C1 segment of cervical spinal cord (tissue), 14 donors: ENCODE measurements around the gene MYH9.
"Not testable (repeated sequence)": the region's sequence is repeated elsewhere in the genome, so short reads cannot be mapped to it uniquely, and the experiment has no call there.

ENCODE experiments used
- DNase-seq, 14 donors: peaks; one replicate each; lab custom pipeline; 2025; lab: John Stamatoyannopoulos, UW

The MYH9 gene

DNA sequence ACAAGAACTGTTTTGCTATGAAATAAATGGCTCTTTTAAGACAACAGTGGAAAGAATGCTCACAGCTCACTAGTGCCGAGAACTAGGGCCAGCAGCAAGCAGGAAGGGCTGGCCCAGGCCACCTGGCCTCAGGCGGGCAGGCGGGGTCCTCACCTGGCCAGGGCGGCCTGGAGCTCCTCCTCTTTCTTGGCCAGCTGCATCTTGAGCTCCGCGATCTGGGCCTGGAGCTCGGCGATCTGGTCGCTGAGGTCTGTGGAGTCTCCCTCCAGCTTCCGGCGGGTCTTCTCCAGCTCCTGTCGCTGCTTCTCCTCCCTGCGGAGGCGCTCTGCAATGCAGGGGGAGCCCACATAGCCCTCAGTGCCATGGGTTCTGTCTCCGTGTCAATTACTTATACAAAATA is 91.1 kb downstream of the MYH9 start:
- no peak for DNase-seq

DNA sequence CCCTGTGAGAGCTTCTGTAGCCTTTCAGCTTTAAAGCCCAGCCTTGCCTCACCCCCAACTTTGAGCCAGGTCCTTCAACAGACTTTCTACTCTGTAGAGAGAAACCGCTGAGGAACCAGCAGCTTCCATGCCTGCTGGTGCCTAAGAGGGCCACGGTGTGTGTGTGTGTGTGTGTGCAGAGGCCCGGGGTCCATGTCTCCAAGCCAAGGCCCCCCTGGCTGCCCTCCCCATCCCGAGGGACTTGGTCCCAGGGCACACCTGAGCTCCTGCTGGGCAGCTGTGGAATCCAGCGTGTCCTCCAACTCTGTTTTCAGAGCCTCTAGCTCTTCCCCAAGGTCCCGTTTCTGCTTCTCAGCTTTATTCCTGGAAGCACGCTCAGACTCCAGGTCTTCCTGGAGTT is 92.5 kb downstream of the MYH9 start:
- DNase-seq: no peak

DNA sequence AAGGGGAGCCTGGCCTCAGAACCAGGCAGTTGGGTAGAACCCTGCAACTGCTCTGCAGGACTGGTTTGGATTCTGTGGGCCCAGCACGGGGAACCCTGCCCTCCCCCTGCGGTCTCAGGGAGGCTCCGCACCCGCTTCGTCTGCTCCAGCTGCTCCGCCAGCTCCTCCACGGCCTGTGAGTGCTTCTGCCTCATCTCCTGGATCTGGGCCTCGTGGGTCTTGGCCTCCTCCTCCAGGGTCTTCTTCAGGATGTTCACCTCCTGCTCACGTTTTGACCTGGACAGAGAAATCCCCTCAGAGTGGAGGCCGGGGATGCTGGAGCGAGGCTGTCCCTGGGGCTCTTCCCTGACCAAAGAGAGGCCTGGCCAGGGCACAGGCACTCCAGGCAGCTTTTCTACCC is 93.0 kb downstream of the MYH9 start:
- DNase-seq: no peak

DNA sequence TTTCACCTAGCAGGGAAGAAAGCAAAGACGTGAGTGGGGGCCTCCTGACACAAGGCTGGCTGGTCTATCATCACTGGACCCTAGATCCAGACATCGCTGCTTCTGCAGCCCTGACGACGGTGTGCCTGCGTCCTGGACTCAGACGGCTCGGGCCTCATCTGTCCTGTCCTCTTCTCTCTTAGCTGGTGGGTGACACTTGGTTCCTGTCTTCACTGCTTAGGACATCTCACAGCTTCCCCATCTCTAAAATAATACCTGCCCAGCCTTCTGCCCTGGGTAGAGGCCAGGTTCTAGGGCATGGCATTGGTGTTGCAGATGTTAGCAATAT is 93.5 kb downstream of the MYH9 start:
- DNase-seq: no peak

DNA sequence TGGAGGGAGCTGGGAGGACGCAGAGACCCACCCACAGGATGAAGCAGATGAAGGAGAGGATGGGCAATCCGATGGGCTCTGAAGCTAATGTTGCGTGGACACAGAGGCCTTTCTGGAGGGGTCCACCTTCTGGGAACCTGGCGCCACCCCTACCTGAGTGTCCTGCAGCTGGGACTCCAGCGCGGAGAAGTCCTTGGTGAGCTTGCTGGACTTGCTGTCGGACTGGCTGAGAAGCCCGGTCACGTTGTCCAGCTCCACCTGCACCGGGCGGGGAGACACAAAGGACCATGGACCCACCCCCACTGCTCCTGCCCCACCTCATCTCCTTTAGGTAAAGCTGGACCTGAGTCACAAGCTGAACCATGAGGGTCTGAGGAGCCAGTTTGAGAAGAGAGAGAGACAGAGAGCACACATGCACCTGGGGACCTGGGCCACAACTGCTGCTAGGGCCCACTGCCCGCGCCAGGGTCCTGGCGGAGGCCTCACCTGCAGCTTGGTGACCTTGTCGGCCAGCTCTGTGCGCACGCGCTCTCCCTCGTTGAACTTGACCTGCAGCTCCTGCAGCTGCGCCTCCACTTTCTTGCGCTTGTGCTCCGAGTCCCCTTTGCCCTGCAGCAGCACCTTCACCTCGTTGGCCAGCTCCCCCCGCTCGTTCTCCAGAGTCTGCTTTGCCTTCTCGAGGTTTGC is 94.0 kb downstream of the MYH9 start:
- no peak for DNase-seq

DNA sequence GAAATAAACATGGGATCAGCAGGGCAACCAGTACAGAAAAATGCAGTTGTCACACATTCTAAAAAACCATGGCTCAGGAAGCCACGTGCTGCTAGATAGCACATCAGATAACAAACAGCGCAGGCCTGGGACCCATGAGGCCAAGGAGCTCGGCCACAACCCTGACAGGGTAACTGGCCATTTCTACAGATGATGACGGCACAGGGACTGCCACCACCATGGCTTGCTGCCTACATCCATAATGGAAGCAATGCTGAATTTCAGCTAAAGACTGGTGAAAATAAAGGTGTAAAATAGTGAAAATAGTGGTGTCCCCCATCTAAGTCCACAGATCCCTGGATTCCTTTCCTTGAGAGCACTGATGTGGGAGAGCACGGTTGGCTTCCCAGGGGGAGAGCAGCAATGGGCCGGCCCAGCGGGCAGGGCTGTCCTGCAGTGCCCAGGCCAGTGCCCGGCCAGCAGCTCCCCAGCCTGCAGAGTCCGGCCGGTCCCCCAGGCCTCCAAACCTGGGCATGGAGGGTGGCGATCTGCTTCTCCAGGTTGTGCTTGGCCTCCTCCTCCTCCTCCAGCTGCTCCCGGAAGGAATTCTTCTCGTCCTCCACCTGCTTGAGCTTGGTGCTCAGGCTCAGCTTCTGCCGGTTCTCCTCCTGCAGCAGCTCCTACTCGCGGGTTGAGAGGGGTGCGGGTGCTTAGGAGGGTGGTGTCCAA is 94.8 kb downstream of the MYH9 start:
- DNase-seq: no peak

DNA sequence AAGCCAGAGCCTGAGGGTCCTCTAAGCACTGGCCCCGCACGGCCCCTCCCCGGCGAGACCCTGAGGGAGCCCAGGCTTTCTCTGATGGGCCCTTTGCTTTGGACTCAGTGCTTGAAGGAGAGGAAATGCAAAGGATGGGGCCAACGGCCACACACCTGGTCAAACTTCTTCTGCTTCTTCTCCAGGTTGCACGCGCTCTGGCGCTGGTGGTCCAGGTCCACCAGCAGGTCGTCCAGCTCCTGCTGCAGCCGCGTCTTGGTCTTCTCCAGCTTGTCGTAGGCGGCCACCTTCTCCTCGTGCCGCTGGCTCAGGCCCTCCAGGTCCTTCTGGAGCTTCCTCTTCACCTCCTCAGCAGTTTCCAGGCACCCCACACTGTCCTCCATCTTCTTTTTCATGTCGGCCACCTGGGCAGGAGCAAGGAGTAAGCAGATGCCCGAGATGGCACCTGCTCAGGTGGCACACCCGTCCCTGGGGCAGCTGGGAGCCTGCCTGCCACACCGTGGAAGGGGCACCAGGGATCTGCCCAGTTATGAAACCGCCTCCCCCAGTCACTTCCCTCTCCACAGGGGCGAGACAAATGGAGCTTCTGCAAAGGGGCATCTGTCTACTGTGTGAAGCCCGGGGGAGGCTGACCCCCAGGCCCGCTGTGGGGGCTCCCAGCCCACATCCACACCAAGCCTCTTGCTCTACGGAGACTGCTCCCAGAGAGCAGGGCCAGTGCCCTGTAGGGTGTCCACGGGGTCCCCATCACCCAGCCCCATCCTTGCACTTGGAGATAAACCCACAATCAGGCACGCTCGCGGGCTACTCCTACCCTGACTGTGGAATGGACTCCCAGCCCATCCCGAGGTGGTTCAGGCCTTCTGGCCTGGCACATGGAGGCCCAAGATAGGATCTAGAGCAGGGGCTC is 95.7 kb downstream of the MYH9 start:
- DNase-seq: no peak

DNA sequence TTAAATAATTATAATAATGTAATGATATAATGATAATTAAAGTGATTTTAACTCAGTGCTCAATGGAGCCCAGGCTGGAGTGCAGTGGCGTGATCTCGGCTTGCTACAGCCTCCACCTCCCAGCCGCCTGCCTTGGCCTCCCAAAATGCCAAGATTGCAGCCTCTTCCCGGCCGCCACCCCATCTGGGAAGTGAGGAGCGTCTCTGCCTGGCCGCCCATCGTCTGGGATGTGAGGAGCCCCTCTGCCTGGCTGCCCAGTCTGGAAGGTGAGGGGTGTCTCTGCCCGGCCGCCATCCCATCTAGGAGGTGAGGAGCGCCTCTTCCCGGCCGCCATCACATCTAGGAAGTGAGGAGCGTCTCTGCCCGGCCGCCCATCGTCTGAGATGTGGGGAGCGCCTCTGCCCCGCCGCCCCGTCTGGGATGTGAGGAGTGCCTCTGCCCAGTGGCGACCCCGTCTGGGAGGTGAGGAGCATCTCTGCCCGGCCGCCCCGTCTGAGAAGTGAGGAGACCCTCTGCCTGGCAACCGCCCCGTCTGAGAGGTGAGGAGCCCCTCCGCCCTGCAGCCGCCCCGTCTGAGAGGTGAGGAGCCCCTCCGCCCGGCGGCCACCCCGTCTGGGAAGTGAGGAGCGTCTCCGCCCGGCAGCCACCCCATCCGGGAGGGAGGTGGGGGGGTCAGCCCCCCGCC is 97.2 kb downstream of the MYH9 start:
- not testable (repeated sequence) for DNase-seq

DNA sequence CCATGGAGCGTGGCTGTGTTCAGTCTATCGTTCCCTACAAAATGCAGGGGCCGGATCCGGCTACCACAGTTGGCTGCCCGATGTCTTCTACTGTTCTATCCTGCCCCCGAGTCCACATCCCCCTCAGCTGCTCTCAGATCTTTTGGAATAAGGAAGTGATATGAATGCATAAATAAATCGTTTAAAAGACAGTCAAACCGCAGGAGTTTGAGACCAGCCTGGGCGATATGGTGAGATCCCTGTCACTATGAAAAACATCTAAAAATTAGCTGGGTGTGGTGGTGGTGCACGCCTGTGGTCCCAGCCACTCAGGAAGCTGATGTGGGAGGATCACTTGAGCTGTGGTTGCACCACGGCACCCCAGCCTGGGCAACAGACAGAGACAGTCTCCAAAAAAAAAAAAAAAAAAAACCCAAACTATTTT is 97.8 kb downstream of the MYH9 start:
- DNase-seq: not testable (repeated sequence)

DNA sequence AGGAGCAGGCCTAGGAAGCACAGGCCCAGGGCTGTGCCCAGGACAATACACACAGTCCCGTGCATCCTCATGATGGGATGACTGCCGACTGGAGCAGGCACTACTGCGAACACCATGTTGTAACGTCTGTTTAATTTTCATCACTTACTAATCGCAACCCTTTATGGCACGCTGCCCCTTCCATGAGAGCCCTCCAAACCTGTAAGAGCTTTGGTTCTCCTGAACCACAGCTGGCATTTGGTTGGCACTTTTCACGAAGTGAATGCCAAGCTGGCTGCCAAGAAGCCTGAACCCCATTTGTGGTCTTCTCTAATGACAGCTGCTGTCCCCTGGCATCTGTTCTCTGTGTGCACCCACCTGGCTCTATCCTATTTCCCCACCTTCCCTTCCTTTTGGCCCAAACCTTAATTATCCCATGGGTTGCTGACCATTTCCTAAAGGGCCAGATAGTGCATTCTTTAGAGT is 98.3 kb downstream of the MYH9 start:
- no peak for DNase-seq

DNA sequence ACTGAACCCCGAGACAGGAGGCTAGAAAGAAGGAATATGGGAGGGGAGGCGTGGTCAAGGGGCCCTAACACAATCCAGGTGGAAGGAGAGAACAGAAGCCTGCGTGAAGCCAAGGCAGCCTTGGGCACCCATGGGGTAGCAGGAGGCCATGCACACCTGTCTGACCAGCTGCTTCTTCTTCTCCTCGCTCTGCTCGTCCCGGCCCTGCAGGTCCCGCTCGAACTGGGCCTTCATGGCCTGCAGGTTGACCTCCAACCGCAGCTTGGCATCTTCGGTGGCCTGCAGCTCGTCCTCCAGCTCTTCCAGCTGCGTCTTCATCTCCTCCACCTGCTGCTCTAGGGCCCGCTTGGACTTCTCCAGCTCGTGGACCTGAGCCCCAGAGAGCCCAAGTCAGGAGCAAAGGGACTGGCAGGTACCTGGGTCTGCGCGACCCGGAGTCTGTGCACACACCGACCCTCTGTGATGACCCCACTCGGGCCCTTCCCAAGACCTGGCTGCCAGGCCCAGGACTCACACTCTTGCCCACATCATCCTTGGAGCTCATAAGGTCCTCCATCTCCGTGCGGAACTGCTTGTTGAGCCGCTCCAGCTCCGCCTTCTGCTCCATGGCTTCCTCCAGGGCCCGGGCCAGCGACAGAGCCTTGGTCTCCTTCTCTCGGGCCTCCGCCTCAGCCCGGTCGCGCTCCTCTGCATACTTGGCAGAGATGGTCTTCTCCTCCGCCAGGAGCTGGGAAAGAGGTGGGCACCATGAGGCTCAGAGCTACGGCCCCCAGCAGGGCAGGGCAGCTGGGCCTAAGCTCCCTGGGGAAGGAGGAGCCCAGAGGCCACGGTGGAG is 99.0 kb downstream of the MYH9 start:
- DNase-seq: no peak

DNA sequence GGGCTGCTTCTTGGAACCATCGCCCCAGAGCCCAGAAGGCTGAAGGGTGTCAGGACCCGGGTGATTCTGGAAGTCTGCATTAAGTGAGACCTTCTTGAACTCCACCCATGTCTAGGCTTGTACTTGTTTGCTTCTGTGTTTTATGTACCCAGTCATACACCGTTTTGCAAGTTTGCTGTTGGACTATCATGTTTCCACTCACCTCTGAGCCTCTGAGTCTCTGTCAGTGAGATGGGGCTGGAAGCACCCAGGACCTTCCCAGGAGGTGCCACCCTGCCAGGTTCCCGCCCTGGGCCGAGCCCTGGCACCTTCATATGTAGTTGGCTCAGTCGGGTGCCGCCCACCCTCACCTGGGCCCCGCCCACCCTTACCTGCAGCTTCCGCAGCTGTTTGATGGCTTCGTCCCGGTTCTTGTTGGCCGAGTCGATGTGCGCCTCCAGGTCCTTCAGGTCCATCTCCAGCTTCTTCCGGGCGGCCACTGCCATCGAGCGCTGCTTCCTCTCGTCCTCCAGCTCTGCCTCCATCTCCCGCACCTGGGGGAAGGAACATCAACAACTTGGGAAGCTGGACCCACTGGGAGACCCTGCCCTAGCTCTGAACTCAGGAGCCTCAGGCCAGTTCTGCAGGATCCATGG is 99.8 kb downstream of the MYH9 start:
- no peak for DNase-seq

DNA sequence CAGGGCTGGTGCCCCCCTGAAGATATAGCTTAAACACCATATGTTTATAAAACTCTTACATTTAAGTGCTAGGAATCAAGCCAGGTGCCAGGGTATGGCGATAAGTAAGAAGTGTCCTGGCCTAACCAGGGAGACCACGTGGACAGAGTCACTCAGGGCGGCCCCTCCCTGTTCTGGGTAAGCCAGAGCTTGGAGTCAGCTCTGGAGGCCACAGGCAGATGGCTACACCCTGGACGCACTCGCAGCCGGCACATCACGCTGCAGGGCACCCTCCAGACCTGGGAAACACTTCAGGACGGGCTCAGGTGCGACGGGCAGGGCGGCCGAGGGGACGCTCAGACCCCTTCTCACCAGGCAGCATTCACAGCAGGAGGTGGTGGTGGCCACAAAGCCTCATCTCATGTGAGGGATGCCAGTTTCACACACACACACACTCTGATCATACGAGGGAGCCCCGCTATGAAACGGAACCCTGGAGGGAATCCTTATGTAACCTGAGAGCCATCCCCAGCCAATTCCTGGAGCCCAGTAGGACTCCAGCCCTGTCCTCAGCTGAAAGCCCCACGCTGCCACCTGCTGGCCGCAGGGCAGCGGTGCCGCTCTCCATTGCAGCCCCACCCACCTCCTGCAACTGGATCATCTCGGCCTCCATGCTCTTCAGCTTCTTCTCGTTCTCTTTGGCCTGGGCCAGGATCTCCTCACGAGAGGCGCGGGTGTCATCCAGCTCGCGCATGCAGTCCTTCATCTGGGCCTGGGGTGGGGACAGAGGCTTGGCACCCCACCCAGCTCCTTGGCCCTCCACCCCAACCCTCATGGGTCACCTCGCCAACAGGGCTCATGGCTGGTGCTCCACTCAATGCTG is 101.4 kb downstream of the MYH9 start:
- peak in 12 of 14 donors; percentile 23 to 85 (median 40) for DNase-seq

DNA sequence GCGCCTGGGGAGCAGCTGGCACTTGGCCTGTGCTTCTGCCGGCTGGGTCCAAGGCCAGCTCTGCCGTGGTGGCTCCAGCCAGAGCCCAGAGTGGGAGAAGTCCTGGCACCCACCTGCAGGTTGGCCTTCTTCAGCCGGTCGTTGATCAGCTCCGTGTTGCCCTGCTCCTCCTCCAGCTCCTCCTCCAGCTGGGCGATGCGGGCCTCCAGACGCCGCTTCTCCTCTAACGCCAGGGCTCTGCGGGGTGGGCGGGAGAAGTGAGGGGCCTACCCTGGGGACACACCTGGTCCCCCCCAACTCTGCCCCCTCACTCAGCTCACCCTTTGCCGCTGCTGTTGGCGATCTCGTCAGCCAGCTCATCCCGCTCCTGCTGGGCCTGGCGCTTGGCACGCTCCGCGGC is 102.2 kb downstream of the MYH9 start:
- DNase-seq: peak in 1 of 14 donors; percentile 54

DNA sequence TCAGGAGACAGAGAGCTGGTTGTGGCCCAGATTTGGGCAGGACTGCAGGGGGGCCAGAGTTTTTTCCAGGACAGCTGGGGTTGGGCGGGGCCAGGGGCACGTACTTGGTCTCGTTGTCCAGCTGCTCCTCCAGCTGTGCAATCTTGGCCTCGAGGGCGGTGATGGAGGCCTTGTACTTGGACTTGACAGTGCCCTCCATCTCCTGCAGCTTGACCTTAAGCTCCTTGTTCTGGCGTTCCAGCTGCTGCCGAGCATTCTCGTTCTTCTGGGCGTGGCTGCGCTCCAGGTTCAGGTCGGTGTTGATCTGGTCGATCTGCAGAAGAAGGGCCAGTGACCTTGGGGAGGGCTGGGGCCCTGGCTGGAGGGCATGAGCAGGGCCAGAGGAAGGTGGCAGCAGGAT is 102.8 kb downstream of the MYH9 start:
- no peak for DNase-seq

DNA sequence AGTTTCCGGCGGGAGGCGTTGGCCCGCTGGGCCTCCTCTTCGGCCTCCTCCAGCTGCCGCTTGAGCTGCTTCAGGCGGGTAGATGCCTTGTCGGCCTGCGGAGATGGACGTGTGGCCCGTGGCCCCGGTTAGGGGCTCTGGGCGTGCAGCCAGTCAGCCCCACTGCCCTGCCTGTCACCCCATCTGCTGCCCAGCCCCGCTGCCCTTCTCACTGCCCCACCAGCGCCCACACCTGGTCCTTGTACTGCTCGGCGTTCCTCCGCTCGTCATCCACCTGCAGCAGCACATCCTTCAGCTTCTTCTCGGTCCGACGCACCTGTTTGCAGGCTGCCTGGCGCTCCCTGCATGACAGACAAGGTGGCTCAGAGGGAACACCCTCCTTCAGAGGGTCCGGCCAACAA is 103.6 kb downstream of the MYH9 start:
- no peak for DNase-seq

DNA sequence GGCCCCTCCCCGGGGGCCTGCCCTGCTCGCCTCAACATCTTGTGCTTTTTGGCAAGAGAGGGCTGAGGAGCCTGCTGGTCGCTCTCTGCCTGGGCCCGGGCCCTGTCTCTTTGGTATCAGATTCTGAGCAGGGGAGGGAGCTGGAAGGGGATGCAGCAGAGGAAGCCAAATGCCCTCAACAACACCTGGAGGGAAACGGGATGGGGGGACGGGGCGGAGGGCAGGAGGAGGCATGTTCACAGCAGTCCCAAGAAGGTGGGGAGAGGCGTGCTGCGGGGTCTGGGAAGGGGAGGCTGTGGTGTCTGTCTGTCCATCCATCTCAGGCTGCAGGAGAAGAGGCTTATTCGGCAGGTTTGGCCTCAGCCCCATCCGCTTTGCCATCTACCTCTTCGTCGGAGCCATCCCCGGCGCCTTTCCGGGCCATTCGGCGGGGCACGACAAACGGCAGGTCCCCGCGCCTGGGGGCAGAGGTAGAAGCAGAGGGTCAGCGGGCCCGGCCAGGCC is 105.4 kb downstream of the MYH9 start:
- DNase-seq: no peak

DNA sequence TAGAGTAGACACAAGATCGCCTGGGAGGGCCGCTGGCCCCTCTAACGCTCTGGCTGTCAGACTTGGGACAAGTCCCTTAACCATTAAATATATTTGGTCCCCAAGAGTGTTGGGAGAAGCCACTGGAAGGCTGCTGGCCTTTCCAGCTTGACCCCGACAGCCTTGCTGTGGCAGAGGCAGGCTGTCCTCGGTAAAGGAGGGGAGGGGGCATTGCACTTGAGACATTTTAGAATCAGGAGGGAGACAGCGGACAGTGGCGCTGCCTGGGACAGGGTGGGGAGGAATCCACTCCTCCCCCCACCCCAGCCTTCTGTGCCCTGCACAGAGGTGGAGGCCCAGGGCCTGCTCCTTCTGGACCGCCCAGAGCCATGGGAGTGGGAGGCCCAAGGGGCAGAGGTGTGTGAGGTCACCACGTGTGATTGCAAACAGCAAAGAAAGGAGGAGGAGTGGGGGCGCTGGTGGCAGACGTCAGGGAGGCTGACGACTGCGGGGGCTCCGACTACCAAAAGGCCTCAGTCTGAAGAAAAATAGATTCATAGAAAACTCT is 105.9 kb downstream of the MYH9 start:
- DNase-seq: no peak

DNA sequence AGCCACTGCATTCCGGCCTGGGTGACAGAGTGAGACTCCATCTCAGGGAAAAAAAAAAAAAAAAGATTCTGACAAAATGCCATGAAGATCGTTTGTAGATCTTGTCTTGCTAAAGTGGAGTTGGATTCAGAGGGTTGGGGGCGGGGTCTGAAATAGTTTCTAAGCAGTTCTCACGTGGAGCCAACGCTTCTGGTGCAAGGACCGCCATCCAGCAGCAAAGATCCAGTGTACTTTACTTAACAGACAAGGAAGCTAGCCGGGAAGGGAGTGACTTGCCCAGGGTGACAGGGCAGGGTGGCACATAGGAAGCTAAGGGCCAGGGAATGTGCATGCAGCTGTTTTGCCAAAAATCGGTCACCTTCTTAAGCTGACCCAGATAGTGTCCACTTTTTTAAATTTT is 107.4 kb downstream of the MYH9 start:
- DNase-seq: no peak
